ENCODE results near the gene OR2F1. TPM values are rescaled to one million over a fixed set of nuclear protein-coding genes. Genes with fewer than 3 reads are reported as not detected.
A peak's percentile ranks its signal among the peaks of the same experiment; 100 is the strongest.

Gene OR2F1
- total RNA-seq, 1 experiment from 2014 or later: not detected

GRCh38 chr7:143978585-143978984, 23.9 kb downstream of the OR2F1 start:
- ChIA-PET CTCF (no interaction called here), POLR2A (no interaction called here)
- no TSS peak for BruUV-seq (replicated peaks)
- ATAC-seq (no peak), DNase-seq (ENCODE audit: low read depth, low spot score) (no peak)
- intact Hi-C loops (cut with micrococcal nuclease; ENCODE audit: unreplicated experiment): no loop called here
- H3K4me1 ChIP-seq (ENCODE audit: control insufficient read depth, insufficient read depth, low read length): no peaks in the 10 kb centered on the region
- H3K27me3 ChIP-seq (ENCODE audit: control insufficient read depth, insufficient read depth, low read length): no peaks in the 10 kb centered on the region
- no peaks in the 10 kb centered on the region for H3K36me3 ChIP-seq (ENCODE audit: control insufficient read depth, insufficient read depth, low read length)
- H3K27ac ChIP-seq (ENCODE audit: low read length): no peak overlapping the region
- in situ Hi-C loops (cut with HindIII; ENCODE audit: low pct_unique_long_range_greater_than_20kb, low sequenced_read_pairs): no loop called here
- TF ChIP-seq SIN3A (IDR thresholded peaks at IDR 0.05; ENCODE audit: borderline replicate concordance, insufficient read depth, low read depth, low read length) (no peak), REST (IDR thresholded peaks at IDR 0.05; ENCODE audit: insufficient read depth in 1 of 2, low read depth in 2 of 2, low read length in 1 of 2) (no peak), TCF7L2 (IDR thresholded peaks at IDR 0.05; ENCODE audit: low read depth, low read length) (no peak), CTCF (IDR thresholded peaks at IDR 0.05) (no peak), POLR2AphosphoS5 (IDR thresholded peaks at IDR 0.05; ENCODE audit: low read depth, low read length) (no peak)
- H3K4me3 ChIP-seq (ENCODE audit: low read depth in 2 of 2, low read length in 2 of 2): no peak overlapping the region
- no peaks in the 10 kb centered on the region for H3K9me3 ChIP-seq (ENCODE audit: control insufficient read depth, insufficient read depth, low read depth, low read length)

GRCh38 chr7:143979359-143979758, 24.7 kb downstream of the OR2F1 start:
- Histone ChIP-seq H3K27ac (ENCODE audit: low read length) (no peak overlapping the region), H3K4me3 (ENCODE audit: low read depth in 2 of 2, low read length in 2 of 2) (no peak overlapping the region), H3K36me3 (ENCODE audit: control insufficient read depth, insufficient read depth, low read length) (no peaks in the 10 kb centered on the region), H3K9me3 (ENCODE audit: control insufficient read depth, insufficient read depth, low read depth, low read length) (no peaks in the 10 kb centered on the region), H3K27me3 (ENCODE audit: control insufficient read depth, insufficient read depth, low read length) (no peaks in the 10 kb centered on the region), H3K4me1 (ENCODE audit: control insufficient read depth, insufficient read depth, low read length) (no peaks in the 10 kb centered on the region)
- in situ Hi-C loops (cut with HindIII; ENCODE audit: low pct_unique_long_range_greater_than_20kb, low sequenced_read_pairs): no loop called here
- ChIA-PET POLR2A (no interaction called here), CTCF (no interaction called here)
- TF ChIP-seq CTCF (IDR thresholded peaks at IDR 0.05): no peak
- no TSS peak for BruUV-seq (replicated peaks)
- DNase-seq (ENCODE audit: low read depth, low spot score): peak; percentile 22
- no peak for ATAC-seq
- intact Hi-C loops (cut with micrococcal nuclease; ENCODE audit: unreplicated experiment): no loop called here

GRCh38 chr7:143979998-143980397, 25.4 kb downstream of the OR2F1 start:
- in situ Hi-C loops (cut with HindIII; ENCODE audit: low pct_unique_long_range_greater_than_20kb, low sequenced_read_pairs): no loop called here
- Histone ChIP-seq H3K4me3 (ENCODE audit: low read depth in 2 of 2, low read length in 2 of 2) (no peak overlapping the region), H3K9me3 (ENCODE audit: control insufficient read depth, insufficient read depth, low read depth, low read length) (no peaks in the 10 kb centered on the region), H3K27ac (ENCODE audit: low read length) (no peak overlapping the region), H3K27me3 (ENCODE audit: control insufficient read depth, insufficient read depth, low read length) (no peaks in the 10 kb centered on the region), H3K4me1 (ENCODE audit: control insufficient read depth, insufficient read depth, low read length) (no peaks in the 10 kb centered on the region), H3K36me3 (ENCODE audit: control insufficient read depth, insufficient read depth, low read length) (no peaks in the 10 kb centered on the region)
- ATAC-seq (no peak), DNase-seq (ENCODE audit: low read depth, low spot score) (no peak)
- BruUV-seq (replicated peaks): no TSS peak
- intact Hi-C loops (cut with micrococcal nuclease; ENCODE audit: unreplicated experiment): no loop called here
- TF ChIP-seq SIN3A (IDR thresholded peaks at IDR 0.05; ENCODE audit: borderline replicate concordance, insufficient read depth, low read depth, low read length) (no peak), REST (IDR thresholded peaks at IDR 0.05; ENCODE audit: insufficient read depth in 1 of 2, low read depth in 2 of 2, low read length in 1 of 2) (no peak), TCF7L2 (IDR thresholded peaks at IDR 0.05; ENCODE audit: low read depth, low read length) (no peak), CTCF (IDR thresholded peaks at IDR 0.05) (no peak), POLR2AphosphoS5 (IDR thresholded peaks at IDR 0.05; ENCODE audit: low read depth, low read length) (no peak)
- ChIA-PET POLR2A (no interaction called here), CTCF (no interaction called here)

Measured in Panc1 (cell line).